T follicular helper cell (primary cell): Measurements from ENCODE around the gene ZNF780B.
"Not testable (repeated sequence)": the region's sequence is repeated elsewhere in the genome, so short reads cannot be mapped to it uniquely, and the experiment has no call there.

Experiments
- DNase-seq: peaks from one replicate; pipeline ENCODE4 v3.0.0-alpha.2; 2020; ENCODE audit warnings: low read depth

Gene ZNF780B

GRCh38 chr19:40038047-40038446 lies 18.0 kb downstream of the ZNF780B start:
- not testable (repeated sequence) for DNase-seq

DNA sequence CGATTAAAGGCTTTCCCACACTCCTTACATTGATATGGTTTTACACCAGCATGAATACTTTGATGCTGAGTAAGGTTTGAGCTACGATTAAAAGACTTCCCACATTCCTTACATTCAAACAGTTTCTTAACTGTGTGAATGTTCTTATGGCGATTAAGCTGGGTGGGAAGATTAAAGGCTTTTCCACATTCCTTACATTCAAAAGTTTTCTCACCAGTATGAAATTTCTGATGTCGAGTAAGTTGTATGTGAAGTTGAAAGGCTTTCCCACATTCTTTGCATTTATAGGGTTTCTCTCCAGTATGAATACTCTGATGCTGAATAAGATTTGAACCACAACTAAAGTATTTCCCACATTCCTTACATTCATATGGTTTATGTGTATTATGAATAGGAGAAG lies 20.0 kb downstream of the ZNF780B start:
- no peak for DNase-seq

DNA sequence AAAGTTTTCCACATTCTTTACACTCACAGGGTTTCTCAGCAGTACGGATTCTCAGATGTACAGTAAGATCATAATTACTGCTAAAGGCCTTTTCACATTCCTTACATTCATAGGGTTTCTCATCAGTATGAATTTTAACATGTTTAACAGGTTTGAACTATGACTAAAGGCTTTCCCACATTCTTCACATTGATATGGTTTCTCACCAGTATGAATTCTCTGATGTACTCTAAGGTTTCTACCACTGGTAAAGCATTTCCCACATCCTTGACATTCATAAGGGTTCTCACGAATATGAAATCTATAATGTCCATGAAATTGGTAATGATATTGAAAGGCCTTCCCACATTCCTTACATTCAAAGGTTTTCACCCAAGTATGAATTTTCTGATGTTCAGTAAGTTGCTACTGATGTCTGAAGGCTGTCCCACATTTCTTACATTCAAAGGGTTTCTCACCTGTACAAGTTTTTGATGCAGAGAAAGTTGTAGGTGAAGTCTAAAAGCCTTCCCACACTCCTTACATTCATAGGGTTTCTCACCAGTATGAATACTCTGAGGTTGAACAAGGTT lies 22.0 kb downstream of the ZNF780B start:
- no peak for DNase-seq

GRCh38 chr19:40026597-40026970 lies 29.4 kb downstream of the ZNF780B start:
- no peak for DNase-seq

- no peak for DNase-seq
Measured at GRCh38 chr19:40025938-40026596, 30.0 kb downstream of the ZNF780B start.

GRCh38 chr19:40023969-40024368 lies 32.1 kb downstream of the ZNF780B start:
- no peak for DNase-seq

DNA sequence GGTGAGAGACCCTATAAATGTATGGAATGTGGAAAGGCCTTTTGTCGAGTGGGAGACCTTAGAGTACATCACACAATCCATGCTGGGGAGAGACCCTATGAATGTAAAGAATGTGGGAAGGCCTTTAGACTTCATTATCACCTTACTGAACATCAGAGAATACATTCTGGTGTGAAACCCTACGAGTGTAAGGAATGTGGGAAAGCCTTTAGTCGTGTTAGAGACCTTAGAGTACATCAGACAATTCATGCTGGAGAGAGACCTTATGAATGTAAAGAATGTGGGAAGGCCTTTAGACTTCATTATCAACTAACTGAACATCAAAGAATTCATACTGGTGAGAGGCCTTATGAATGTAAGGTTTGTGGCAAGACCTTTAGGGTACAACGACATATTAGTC lies 42.0 kb downstream of the ZNF780B start:
- no peak for DNase-seq

DNA sequence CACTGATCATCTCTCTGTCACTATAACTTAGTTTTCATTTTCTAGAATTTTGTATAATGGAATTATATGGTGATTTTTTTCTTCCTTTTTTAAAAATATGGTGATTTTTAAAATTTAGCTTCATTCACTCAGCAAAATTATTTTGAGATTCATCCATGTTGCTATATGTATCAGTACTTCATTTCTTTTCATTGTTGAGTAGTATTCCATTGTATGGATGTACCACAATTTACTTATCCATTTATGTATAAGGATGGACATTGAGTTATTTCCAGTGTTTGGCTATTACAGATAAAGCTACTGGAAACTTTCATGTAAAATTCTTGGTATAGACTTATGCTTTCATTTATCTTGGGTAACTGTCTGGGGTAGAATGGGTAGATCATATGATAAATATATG lies 46.4 kb downstream of the ZNF780B start:
- no peak for DNase-seq

DNA sequence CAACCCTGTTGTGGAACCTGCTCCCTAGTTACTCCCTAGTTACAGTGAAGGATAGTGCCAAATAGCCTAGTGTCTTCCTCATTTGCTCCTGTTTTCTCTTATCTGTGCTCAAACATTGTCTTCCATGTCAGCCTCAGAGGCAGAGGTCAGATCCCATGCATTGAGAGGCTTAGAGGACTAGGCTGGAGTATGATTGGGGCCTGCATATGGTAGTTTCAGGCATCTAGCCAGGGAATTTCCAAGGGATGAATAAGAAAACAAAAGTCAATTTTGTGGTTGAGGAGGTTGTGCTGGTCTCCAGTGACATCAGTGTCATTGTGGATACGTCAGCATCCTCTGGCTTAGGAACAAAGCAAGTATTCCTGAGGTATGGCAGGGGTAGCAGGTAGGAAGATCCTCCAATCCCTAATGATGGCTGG lies 49.7 kb downstream of the ZNF780B start:
- no peak for DNase-seq

DNA sequence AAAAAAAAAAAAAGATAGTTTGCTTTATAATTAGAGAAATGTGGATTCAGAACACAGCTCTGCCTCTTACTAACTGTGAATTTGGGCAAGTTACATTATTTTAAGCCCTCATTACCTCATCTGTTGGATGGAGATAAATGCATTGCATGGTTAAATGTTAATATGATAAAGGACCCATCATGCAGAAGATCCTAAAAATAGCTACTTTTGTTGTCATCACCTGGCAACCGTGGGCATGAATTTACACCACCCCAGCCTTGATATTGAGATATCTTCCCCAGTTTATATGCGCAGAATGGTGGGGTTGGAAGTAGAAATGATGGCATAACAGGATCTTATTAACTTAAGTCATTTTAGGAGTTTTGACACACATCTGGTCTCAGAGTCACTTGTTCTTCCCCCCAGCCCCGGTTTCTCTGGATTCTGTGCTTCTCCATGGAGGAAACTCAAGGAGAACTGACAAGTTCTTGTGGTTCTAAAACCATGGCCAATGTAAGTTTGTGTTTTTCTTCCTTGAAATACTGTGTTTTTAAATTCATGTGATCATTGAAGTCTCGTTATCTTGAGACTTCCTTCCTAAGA lies 50.2 kb downstream of the ZNF780B start:
- DNase-seq, result no peak

GRCh38 chr19:39998501-39998900 lies 57.5 kb downstream of the ZNF780B start:
- no peak for DNase-seq

- DNase-seq, result no peak
Measured at GRCh38 chr19:39997638-39998216, 58.3 kb downstream of the ZNF780B start.

- DNase-seq, result peak; percentile 82
Measured at GRCh38 chr19:39996811-39997637, 59.0 kb downstream of the ZNF780B start, which contains the start of gene ZNF546. TSS of gene ZNF546 (plus strand) at chr19:39997060. CDS start at chr19:39998327, 1,267 bp downstream.

GRCh38 chr19:39996218-39996810 lies 59.7 kb downstream of the ZNF780B start:
- no peak for DNase-seq

DNA sequence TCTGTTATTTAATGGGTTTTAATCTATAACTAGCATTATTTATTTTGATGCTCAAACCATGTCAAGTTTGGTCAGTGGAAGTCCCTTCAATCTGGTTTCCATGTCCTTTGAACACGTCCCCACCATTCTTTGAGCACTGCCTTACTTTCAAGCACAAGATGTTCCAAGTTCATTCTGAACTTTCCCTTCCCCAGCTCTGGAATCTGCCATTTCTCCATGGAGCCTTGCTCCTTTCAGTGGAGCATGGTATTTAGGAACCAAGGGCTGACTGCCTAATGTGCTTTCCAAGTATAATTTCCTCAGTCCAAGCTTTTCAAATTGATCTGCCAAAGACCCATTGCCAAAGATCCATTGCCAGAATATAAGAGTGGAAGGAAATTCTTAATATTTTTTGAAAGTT lies 60.2 kb downstream of the ZNF780B start:
- DNase-seq, result no peak

DNA sequence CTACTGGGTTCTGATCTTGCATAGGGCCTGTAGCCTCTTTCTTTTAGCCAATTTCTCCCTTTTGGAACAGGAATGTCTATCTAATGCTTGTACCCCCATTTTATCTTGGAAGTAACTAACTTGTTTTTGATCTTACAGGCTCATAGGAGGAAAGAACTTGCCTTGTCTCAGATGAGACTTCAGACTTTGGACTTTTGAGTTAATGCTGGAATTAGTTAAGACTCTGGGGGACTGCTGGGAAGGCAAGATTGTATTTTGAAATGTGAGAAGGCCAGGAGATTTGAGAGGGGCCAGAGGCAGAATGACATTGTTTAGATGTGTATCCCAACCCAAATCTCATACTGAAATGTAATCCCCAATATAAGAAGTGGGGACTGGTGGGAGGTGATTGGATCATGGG lies 61.7 kb downstream of the ZNF780B start:
- no peak for DNase-seq

GRCh38 chr19:39993605-39994004 lies 62.4 kb downstream of the ZNF780B start:
- DNase-seq, result no peak

DNA sequence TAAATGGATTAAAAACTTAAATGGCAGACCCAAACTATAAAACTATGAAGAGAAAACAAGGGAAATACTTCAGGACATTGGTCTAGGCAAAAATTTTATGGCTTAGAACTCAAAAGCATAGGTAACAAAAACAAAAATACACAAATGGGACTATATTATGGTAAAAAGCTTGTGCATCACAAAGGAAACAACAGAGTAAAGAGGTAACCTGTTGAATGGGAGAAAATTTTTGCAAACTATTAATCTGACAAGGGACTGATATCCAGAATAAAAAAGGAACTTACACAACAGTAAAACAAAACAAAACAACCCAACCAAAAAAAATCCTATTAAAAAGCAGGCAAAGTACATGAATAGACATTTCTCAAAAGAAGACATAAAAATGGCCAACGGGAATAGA lies 68.4 kb downstream of the ZNF780B start:
- DNase-seq, result no peak

- no peak for DNase-seq
Measured at GRCh38 chr19:39987167-39987566, 68.9 kb downstream of the ZNF780B start.

DNA sequence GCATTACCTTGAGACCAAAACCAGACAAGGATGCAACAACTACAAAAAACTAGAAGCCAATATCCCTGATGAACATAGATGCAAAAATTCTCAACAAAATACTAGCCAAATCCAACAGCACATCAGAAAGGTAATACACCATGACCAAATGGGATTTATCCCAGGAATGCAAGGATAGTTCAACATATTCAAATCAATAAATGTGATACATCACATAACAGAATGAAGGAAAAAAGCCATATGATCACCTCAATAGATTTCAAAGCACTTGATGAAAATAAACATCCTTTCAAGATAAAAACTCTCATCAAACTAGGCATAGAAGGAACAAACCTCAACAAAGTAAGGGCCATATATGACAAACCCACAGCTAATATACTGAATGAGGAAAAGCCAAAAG lies 69.4 kb downstream of the ZNF780B start:
- no peak for DNase-seq

- DNase-seq, result no peak
Measured at GRCh38 chr19:39983695-39984300, 72.2 kb downstream of the ZNF780B start.

GRCh38 chr19:39982883-39983282 lies 73.1 kb downstream of the ZNF780B start:
- no peak for DNase-seq
